Smooth muscle cell (in vitro differentiated cells): ENCODE measurements around the gene SLC25A23. TPM values are rescaled to one million over a fixed set of nuclear protein-coding genes. Genes with fewer than 3 reads are reported as not detected.

Source experiments
- DNase-seq: peaks from one replicate; lab custom pipeline; 2025; ENCODE audit not compliant: unreplicated experiment; lab: John Stamatoyannopoulos, UW
- H2AFZ ChIP-seq: fragments of 200-600 bp; sonication (generic); 2 replicates; pipeline ENCODE4 v1.6.0; 2016; ENCODE audit warnings: antibody characterized with exemption, low read depth, mild to moderate bottlenecking
- H3F3A ChIP-seq: fragments of 200-600 bp; sonication (generic); 2 replicates; pipeline ENCODE4 v1.6.0; 2017; ENCODE audit warnings: antibody characterized with exemption, low read depth
- H3K27ac ChIP-seq: fragments of 200-600 bp; sonication (generic); 2 replicates; pipeline ENCODE4 v1.5.1; 2016; ENCODE audit warnings: low read depth, mild to moderate bottlenecking
- H3K27me3 ChIP-seq: fragments of 200-600 bp; sonication (generic); 2 replicates; pipeline ENCODE4 v1.6.1; 2016; ENCODE audit warnings: low read depth, mild to moderate bottlenecking
- H3K36me3 ChIP-seq: fragments of 200-600 bp; sonication (generic); 2 replicates; pipeline ENCODE4 v1.5.1; 2016; ENCODE audit warnings: low read depth
- H3K4me1 ChIP-seq: fragments of 200-600 bp; sonication (generic); 2 replicates; pipeline ENCODE4 v1.5.1; 2016; ENCODE audit warnings: low read depth
- H3K4me2 ChIP-seq: fragments of 200-600 bp; sonication (generic); 2 replicates; pipeline ENCODE4 v1.6.0; 2016; ENCODE audit warnings: mild to moderate bottlenecking
- H3K4me3 ChIP-seq: fragments of 200-600 bp; sonication (generic); 2 replicates; pipeline ENCODE4 v1.5.1; 2016; ENCODE audit warnings: mild to moderate bottlenecking
- H3K79me2 ChIP-seq: fragments of 200-600 bp; sonication (generic); 2 replicates; pipeline ENCODE4 v1.6.0; 2016; ENCODE audit warnings: low read depth, mild to moderate bottlenecking
- H3K9ac ChIP-seq: fragments of 200-600 bp; sonication (generic); 2 replicates; pipeline ENCODE4 v1.6.0; 2016; ENCODE audit warnings: low read depth
- H3K9me3 ChIP-seq: fragments of 200-600 bp; sonication (generic); replicated peaks from 2 replicates; pipeline ENCODE4 v1.5.1; 2016; ENCODE audit warnings: low read depth
- H4K20me1 ChIP-seq: fragments of 200-600 bp; sonication (generic); 2 replicates; pipeline ENCODE4 v1.6.0; 2016; ENCODE audit warnings: low read depth
- CTCF ChIP-seq: fragments of 200-600 bp; sonication (generic); IDR thresholded peaks from 2 replicates; pipeline ENCODE4 v1.5.1; 2017; ENCODE audit warnings: borderline replicate concordance, mild to moderate bottlenecking, antibody characterized with exemption; ENCODE audit not compliant: insufficient read depth, poor library complexity, severe bottlenecking
- WGBS: methylation state at CpG from one replicate; pipeline ENCODE4 v1.1.7; 2016; ENCODE audit warnings: low lambda C conversion rate; 5-methylcytosine and 5-hydroxymethylcytosine counted together
- polyA plus RNA-seq: library from polyadenylated mRNA; unstranded; fragments of >200 nt; fragmentation: Nextera tagmentation; extraction: Ambion mirVana; gene quantifications from 2 replicates; pipeline ENCODE4 v1.2.1, GENCODE V29; 2016
- total RNA-seq: library from RNA; depleted of rRNA; stranded (reverse); fragments of >200 nt; gene quantifications from 2 replicates; pipeline ENCODE4 v1.2.3, GENCODE V29; 2014

Gene SLC25A23
- total and polyA plus RNA-seq, 2 experiments from 2014 or later: 57.1 to 58.7 TPM

GRCh38 chr19:6460099-6460884 is 700 bp upstream of the SLC25A23 start:
- peak overlapping the region; percentile 94 for H3K4me2 ChIP-seq
- peaks cover 20% of the 10 kb centered on the region for H3K27me3 ChIP-seq
- peak; percentile 79 for DNase-seq
- no peaks in the 10 kb centered on the region for H3K36me3 ChIP-seq
- H3K9me3 ChIP-seq: no peaks in the 10 kb centered on the region
- no peaks in the 10 kb centered on the region for H4K20me1 ChIP-seq
- H3K79me2 ChIP-seq: no peaks in the 10 kb centered on the region
- under 1% methylated on average over 51 of the region's 57 CpGs for WGBS
- H3F3A ChIP-seq: no peaks in the 10 kb centered on the region
- H3K4me3 ChIP-seq: peak overlapping the region; percentile 86
- H2AFZ ChIP-seq: peak overlapping the region; percentile 93
- no peak overlapping the region for H3K9ac ChIP-seq
- no peaks in the 10 kb centered on the region for H3K4me1 ChIP-seq
- peak; percentile 46 for TF ChIP-seq CTCF
- peak overlapping the region; percentile 26 for H3K27ac ChIP-seq

- 39% methylated on average over 15 of the region's 16 CpGs for WGBS
- Histone ChIP-seq H3K9me3 (no peaks in the 10 kb centered on the region), H3K4me3 (peak overlapping the region; percentile 86), H3K36me3 (peaks cover 11% of the 10 kb centered on the region), H3K27ac (no peak overlapping the region), H2AFZ (peak overlapping the region; percentile 86), H3K4me2 (peak overlapping the region; percentile 94), H3K9ac (peak overlapping the region; percentile 47), H3K4me1 (no peaks in the 10 kb centered on the region), H3F3A (no peaks in the 10 kb centered on the region), H3K27me3 (peaks cover 5% of the 10 kb centered on the region), H3K79me2 (no peaks in the 10 kb centered on the region), H4K20me1 (no peaks in the 10 kb centered on the region)
- no peak for TF ChIP-seq CTCF
- DNase-seq: no peak
These were observed 814 bp downstream of the SLC25A23 start for GRCh38 chr19:6458695-6459261.

- Histone ChIP-seq H3K27me3 (no peaks in the 10 kb centered on the region), H3K9me3 (no peaks in the 10 kb centered on the region), H3K4me1 (no peaks in the 10 kb centered on the region), H3K27ac (no peak overlapping the region), H3K79me2 (no peaks in the 10 kb centered on the region), H4K20me1 (no peaks in the 10 kb centered on the region), H3K4me2 (peak overlapping the region; percentile 94), H3F3A (no peaks in the 10 kb centered on the region), H2AFZ (no peak overlapping the region), H3K4me3 (peak overlapping the region; percentile 86), H3K36me3 (peaks cover 13% of the 10 kb centered on the region), H3K9ac (no peak overlapping the region)
- 84% methylated on average over 17 of the region's 17 CpGs for WGBS
- DNase-seq: no peak
- no peak for TF ChIP-seq CTCF
These were observed 1.5 kb downstream of the SLC25A23 start for GRCh38 chr19:6457958-6458694.
